Neuron (in vitro differentiated cells): ENCODE results near the gene XG.
"Not testable (repeated sequence)": the region's sequence is repeated elsewhere in the genome, so short reads cannot be mapped to it uniquely, and the experiment has no call there.

ENCODE experiments used
- H2AFZ ChIP-seq: one replicate; pipeline ENCODE4 v1.6.1; 2013; ENCODE audit warnings: low read depth, mild to moderate bottlenecking, inconsistent platforms, low read length, moderate library complexity
- H3K27me3 ChIP-seq: one replicate; pipeline ENCODE4 v1.6.1; 2013; ENCODE audit warnings: low read length; ENCODE audit not compliant: insufficient read depth
- H3K36me3 ChIP-seq: one replicate; pipeline ENCODE4 v1.6.1; 2013; ENCODE audit warnings: low read length; ENCODE audit not compliant: insufficient read depth
- H3K4me1 ChIP-seq: one replicate; pipeline ENCODE4 v1.6.1; 2013; ENCODE audit warnings: low read length; ENCODE audit not compliant: insufficient read depth
- H3K4me3 ChIP-seq: 2 replicates; pipeline ENCODE4 v1.5.1; 2013; ENCODE audit warnings: mild to moderate bottlenecking, low read length, moderate library complexity
- H3K9me3 ChIP-seq: one replicate; pipeline ENCODE4 v1.6.1; 2013; ENCODE audit warnings: low read length

XG gene

GRCh38 chrX:2715066-2715600 lies 36.7 kb upstream of the XG start:
- Histone ChIP-seq H3K4me1 (peaks cover 5% of the 10 kb centered on the region), H3K9me3 (peaks cover 2% of the 10 kb centered on the region), H3K36me3 (peaks cover 45% of the 10 kb centered on the region), H3K27me3 (no peaks in the 10 kb centered on the region), H3K4me3 (no peak overlapping the region), H2AFZ (no peak overlapping the region)

- Histone ChIP-seq H3K4me3 (no peak overlapping the region), H2AFZ (no peak overlapping the region), H3K9me3 (peaks cover 2% of the 10 kb centered on the region), H3K27me3 (no peaks in the 10 kb centered on the region), H3K36me3 (peaks cover 53% of the 10 kb centered on the region), H3K4me1 (no peaks in the 10 kb centered on the region)
Observed at GRCh38 chrX:2717312-2717711, 34.5 kb upstream of the XG start.

GRCh38 chrX:2718821-2719220 lies 33.0 kb upstream of the XG start:
- H3K36me3 ChIP-seq: peaks cover 61% of the 10 kb centered on the region

GRCh38 chrX:2719774-2720447 lies 31.9 kb upstream of the XG start:
- no peaks in the 10 kb centered on the region for H3K27me3 ChIP-seq
- no peak overlapping the region for H3K4me3 ChIP-seq
- H3K36me3 ChIP-seq: peaks cover 64% of the 10 kb centered on the region
- H2AFZ ChIP-seq: no peak overlapping the region
- peaks cover 2% of the 10 kb centered on the region for H3K9me3 ChIP-seq
- no peaks in the 10 kb centered on the region for H3K4me1 ChIP-seq

More at GRCh38 chrX:2718821-2719220, 33.0 kb upstream of the XG start:
- Histone ChIP-seq H3K9me3 (peaks cover 2% of the 10 kb centered on the region), H3K4me3 (no peak overlapping the region), H3K4me1 (no peaks in the 10 kb centered on the region), H2AFZ (no peak overlapping the region), H3K27me3 (no peaks in the 10 kb centered on the region)

GRCh38 chrX:2723286-2723879 lies 28.5 kb upstream of the XG start:
- Histone ChIP-seq H2AFZ (no peak overlapping the region), H3K9me3 (peaks cover 13% of the 10 kb centered on the region), H3K4me3 (no peak overlapping the region), H3K27me3 (no peaks in the 10 kb centered on the region), H3K36me3 (peaks cover 74% of the 10 kb centered on the region), H3K4me1 (no peaks in the 10 kb centered on the region)

GRCh38 chrX:2727264-2727663 lies 24.6 kb upstream of the XG start:
- peaks cover 66% of the 10 kb centered on the region for H3K36me3 ChIP-seq

GRCh38 chrX:2732076-2732475 lies 19.8 kb upstream of the XG start:
- Histone ChIP-seq H3K4me3 (no peak overlapping the region), H3K4me1 (no peaks in the 10 kb centered on the region), H3K36me3 (peaks cover 44% of the 10 kb centered on the region)

More at GRCh38 chrX:2727264-2727663, 24.6 kb upstream of the XG start:
- not testable (repeated sequence) for H3K4me1 ChIP-seq, H2AFZ ChIP-seq, H3K27me3 ChIP-seq, H3K4me3 ChIP-seq
- peaks cover 15% of the 10 kb centered on the region for H3K9me3 ChIP-seq

GRCh38 chrX:2732649-2733048 lies 19.2 kb upstream of the XG start:
- H3K9me3 ChIP-seq: peaks cover 20% of the 10 kb centered on the region
- peaks cover 39% of the 10 kb centered on the region for H3K36me3 ChIP-seq

More at GRCh38 chrX:2732076-2732475, 19.8 kb upstream of the XG start:
- H2AFZ ChIP-seq: no peak overlapping the region
- peaks cover 21% of the 10 kb centered on the region for H3K9me3 ChIP-seq
- no peaks in the 10 kb centered on the region for H3K27me3 ChIP-seq

GRCh38 chrX:2733286-2733685 lies 18.6 kb upstream of the XG start:
- Histone ChIP-seq H3K9me3 (peaks cover 16% of the 10 kb centered on the region), H3K36me3 (peaks cover 37% of the 10 kb centered on the region), H3K4me1 (no peaks in the 10 kb centered on the region), H2AFZ (no peak overlapping the region), H3K4me3 (no peak overlapping the region), H3K27me3 (no peaks in the 10 kb centered on the region)

More at GRCh38 chrX:2732649-2733048, 19.2 kb upstream of the XG start:
- no peak overlapping the region for H3K4me3 ChIP-seq
- H2AFZ ChIP-seq: no peak overlapping the region
- H3K4me1 ChIP-seq: no peaks in the 10 kb centered on the region
- H3K27me3 ChIP-seq: no peaks in the 10 kb centered on the region

GRCh38 chrX:2735270-2735669 lies 16.6 kb upstream of the XG start:
- Histone ChIP-seq H3K4me3 (no peak overlapping the region), H3K4me1 (no peaks in the 10 kb centered on the region), H3K9me3 (peaks cover 13% of the 10 kb centered on the region), H2AFZ (no peak overlapping the region), H3K36me3 (peaks cover 31% of the 10 kb centered on the region), H3K27me3 (no peaks in the 10 kb centered on the region)

- Histone ChIP-seq H3K4me3 (no peak overlapping the region), H3K36me3 (peaks cover 36% of the 10 kb centered on the region), H3K9me3 (no peaks in the 10 kb centered on the region)
Observed at GRCh38 chrX:2740672-2741071, 11.2 kb upstream of the XG start.

GRCh38 chrX:2741386-2741785 lies 10.5 kb upstream of the XG start:
- Histone ChIP-seq H3K27me3 (no peaks in the 10 kb centered on the region), H2AFZ (no peak overlapping the region), H3K4me3 (no peak overlapping the region), H3K9me3 (no peaks in the 10 kb centered on the region), H3K36me3 (peaks cover 36% of the 10 kb centered on the region), H3K4me1 (no peaks in the 10 kb centered on the region)

More at GRCh38 chrX:2740672-2741071, 11.2 kb upstream of the XG start:
- Histone ChIP-seq H3K27me3 (no peaks in the 10 kb centered on the region), H2AFZ (no peak overlapping the region), H3K4me1 (no peaks in the 10 kb centered on the region)

GRCh38 chrX:2746250-2746649 lies 5.6 kb upstream of the XG start:
- not testable (repeated sequence) for H3K4me3 ChIP-seq, H3K4me1 ChIP-seq

More at GRCh38 chrX:2746250-2746649, 5.6 kb upstream of the XG start:
- not testable (repeated sequence) for H2AFZ ChIP-seq, H3K27me3 ChIP-seq, H3K9me3 ChIP-seq
- H3K36me3 ChIP-seq: peaks cover 14% of the 10 kb centered on the region
